Mesenchymal stem cell (in vitro differentiated cells and primary cell): ENCODE measurements around the gene MAT1A.
A peak's percentile ranks its signal among the peaks of the same experiment; 100 is the strongest.

ENCODE experiments used
- DNase-seq: peaks from one replicate; pipeline ENCODE4 v3.0.0-alpha.2; 2013
- H2AFZ ChIP-seq: one replicate; pipeline ENCODE4 v1.6.1; 2013; ENCODE audit warnings: low read depth, mild to moderate bottlenecking, control low read depth, inconsistent platforms, low read length, moderate library complexity
- H2AK5ac ChIP-seq: 2 replicates; pipeline ENCODE4 v1.6.1; 2013; ENCODE audit warnings: low read length, moderate library complexity, mild to moderate bottlenecking, inconsistent platforms; ENCODE audit not compliant: severe bottlenecking
- H2BK120ac ChIP-seq: one replicate; pipeline ENCODE4 v1.6.1; 2013; ENCODE audit warnings: low read depth, mild to moderate bottlenecking, inconsistent platforms, low read length, moderate library complexity
- H2BK12ac ChIP-seq, 2 experiments: one replicate each; pipeline ENCODE4 v1.6.1; 2013; ENCODE audit warnings: inconsistent platforms in 2 of 2, low read length in 2 of 2, mild to moderate bottlenecking in 2 of 2, moderate library complexity in 2 of 2, control low read depth in 1 of 2
- H2BK15ac ChIP-seq: one replicate; pipeline ENCODE4 v1.6.1; 2013; ENCODE audit warnings: mild to moderate bottlenecking, low read depth, inconsistent platforms; ENCODE audit not compliant: poor library complexity, severe bottlenecking
- H2BK5ac ChIP-seq: 2 replicates; pipeline ENCODE4 v1.6.1; 2013; ENCODE audit warnings: low read depth, mild to moderate bottlenecking, low read length, control low read depth, inconsistent platforms; ENCODE audit not compliant: poor library complexity, severe bottlenecking
- H3K14ac ChIP-seq, 2 experiments: one replicate each; pipeline ENCODE4 v1.6.1; 2013; ENCODE audit warnings: inconsistent platforms in 2 of 2, low read length in 2 of 2, control low read depth in 1 of 2, mild to moderate bottlenecking in 1 of 2, moderate library complexity in 1 of 2
- H3K18ac ChIP-seq, 2 experiments: one replicate each; pipeline ENCODE4 v1.6.1; 2013; ENCODE audit warnings: inconsistent platforms in 2 of 2, low read length in 2 of 2, control low read depth in 1 of 2, low read depth in 1 of 2, mild to moderate bottlenecking in 1 of 2
- H3K23ac ChIP-seq, 2 experiments: one replicate each; pipeline ENCODE4 v1.6.1; 2013; ENCODE audit warnings: inconsistent platforms in 2 of 2, low read length in 2 of 2, mild to moderate bottlenecking in 2 of 2, moderate library complexity in 2 of 2, control low read depth in 1 of 2
- H3K27ac ChIP-seq: 2 replicates; pipeline ENCODE4 v1.5.1; 2013; ENCODE audit warnings: mild to moderate bottlenecking, moderate library complexity, low read length, control low read depth, inconsistent platforms; ENCODE audit not compliant: poor library complexity, severe bottlenecking
- H3K27me3 ChIP-seq, 2 experiments: 2 replicates each; pipeline versions ENCODE4 v1.6.1 to v1.7.0; 2013; ENCODE audit warnings: low read length in 2 of 2, mild to moderate bottlenecking in 2 of 2, moderate library complexity in 2 of 2, control low read depth in 1 of 2, inconsistent platforms in 1 of 2; ENCODE audit not compliant: control insufficient read depth in 1 of 2, insufficient read depth in 1 of 2
- H3K36me3 ChIP-seq, 2 experiments: 2 replicates each; pipeline versions ENCODE4 v1.6.1 to v1.7.0; 2013; ENCODE audit warnings: low read length in 2 of 2, control low read depth in 1 of 2, inconsistent platforms in 1 of 2, low read depth in 1 of 2, mild to moderate bottlenecking in 1 of 2; ENCODE audit not compliant: insufficient read depth in 2 of 2, control insufficient read depth in 1 of 2
- H3K4ac ChIP-seq, 2 experiments: one replicate each; pipeline ENCODE4 v1.6.1; 2013; ENCODE audit warnings: inconsistent platforms in 2 of 2, low read length in 2 of 2, mild to moderate bottlenecking in 2 of 2, moderate library complexity in 2 of 2, control low read depth in 1 of 2, low read depth in 1 of 2
- H3K4me1 ChIP-seq: 2 replicates; pipeline ENCODE4 v1.6.1; 2013; ENCODE audit warnings: low read depth, low read length, control low read depth; ENCODE audit not compliant: control insufficient read depth, insufficient read depth
- H3K4me2 ChIP-seq: 2 replicates; pipeline ENCODE4 v1.6.1; 2013; ENCODE audit warnings: low read length, mild to moderate bottlenecking, inconsistent platforms; ENCODE audit not compliant: poor library complexity, severe bottlenecking
- H3K4me3 ChIP-seq, 2 experiments: 2 replicates each; pipeline versions ENCODE4 v1.5.1 to v1.7.0; 2013; ENCODE audit warnings: low read length in 2 of 2, mild to moderate bottlenecking in 2 of 2, control low read depth in 1 of 2, low read depth in 1 of 2; ENCODE audit not compliant: insufficient read depth in 1 of 2
- H3K79me1 ChIP-seq: replicated peaks from 2 replicates; pipeline ENCODE4 v1.6.1; 2013; ENCODE audit warnings: mild to moderate bottlenecking, control low read depth, low read length, inconsistent platforms; ENCODE audit not compliant: poor library complexity, severe bottlenecking
- H3K9ac ChIP-seq: 2 replicates; pipeline ENCODE4 v1.7.0; 2013; ENCODE audit warnings: mild to moderate bottlenecking, low read length, moderate library complexity
- H3K9me3 ChIP-seq: 2 replicates; pipeline ENCODE4 v1.7.0; 2013; ENCODE audit warnings: mild to moderate bottlenecking, low read length; ENCODE audit not compliant: control insufficient read depth
- H4K8ac ChIP-seq: one replicate; pipeline ENCODE4 v1.6.1; 2013; ENCODE audit warnings: inconsistent platforms, mild to moderate bottlenecking, low read length, moderate library complexity
- H4K91ac ChIP-seq: one replicate; pipeline ENCODE4 v1.6.1; 2013; ENCODE audit warnings: mild to moderate bottlenecking, low read length, inconsistent platforms
- WGBS: methylation state at CpG from one replicate; pipeline ENCODE4 v1.1.7; 2013; ENCODE audit warnings: mixed read lengths; 5-methylcytosine and 5-hydroxymethylcytosine counted together

MAT1A gene

GRCh38 chr10:80320377-80320776 lies 30.9 kb upstream of the MAT1A start:
- DNase-seq = no peak
- Histone ChIP-seq H2AFZ (no peak overlapping the region), H3K9ac (no peak overlapping the region), H3K4me2 (no peak overlapping the region), H2BK5ac (no peak overlapping the region), H3K36me3 (no peaks in the 10 kb centered on the region), H3K4me3 (no peak overlapping the region), H2BK15ac (no peak overlapping the region), H2BK120ac (no peak overlapping the region), H3K14ac (no peak overlapping the region), H3K18ac (no peak overlapping the region), H3K27ac (no peak overlapping the region), H3K79me1 (no peaks in the 10 kb centered on the region), H3K27me3 (peaks cover 5 to 11% of the 10 kb centered on the region in 2 experiments), H2AK5ac (no peak overlapping the region), H2BK12ac (no peak overlapping the region), H3K23ac (no peak overlapping the region), H4K8ac (no peak overlapping the region), H3K4ac (no peak overlapping the region), H3K4me1 (no peaks in the 10 kb centered on the region), H4K91ac (no peak overlapping the region), H3K9me3 (no peaks in the 10 kb centered on the region)

- no peak overlapping the region for H3K27ac ChIP-seq
- DNase-seq = no peak
- no peak overlapping the region for H3K4me3 ChIP-seq
- no peaks in the 10 kb centered on the region for H3K4me1 ChIP-seq
- H3K9me3 ChIP-seq = no peaks in the 10 kb centered on the region
- H3K23ac ChIP-seq = no peak overlapping the region
- no peak overlapping the region for H4K8ac ChIP-seq
- H4K91ac ChIP-seq = no peak overlapping the region
- H2AFZ ChIP-seq = no peak overlapping the region
- H3K9ac ChIP-seq = no peak overlapping the region
- 88% methylated on average over 2 of the region's 2 CpGs for WGBS
- no peak overlapping the region for H2BK15ac ChIP-seq
- peaks cover 5 to 6% of the 10 kb centered on the region in 2 experiments for H3K27me3 ChIP-seq
- no peaks in the 10 kb centered on the region for H3K36me3 ChIP-seq
- no peak overlapping the region for H3K4ac ChIP-seq
- no peak overlapping the region for H2AK5ac ChIP-seq
- peak overlapping the region in 1 of 2 experiments; percentile 36 for H3K14ac ChIP-seq
- H2BK120ac ChIP-seq = no peak overlapping the region
- no peaks in the 10 kb centered on the region for H3K79me1 ChIP-seq
- H2BK5ac ChIP-seq = no peak overlapping the region
- H3K4me2 ChIP-seq = no peak overlapping the region
- no peak overlapping the region for H3K18ac ChIP-seq
- H2BK12ac ChIP-seq = no peak overlapping the region
Observed at GRCh38 chr10:80319725-80320290, 30.4 kb upstream of the MAT1A start.

- H2BK5ac ChIP-seq = no peak overlapping the region
- H4K91ac ChIP-seq = no peak overlapping the region
- H3K9me3 ChIP-seq = no peaks in the 10 kb centered on the region
- no peak overlapping the region for H3K18ac ChIP-seq
- H3K23ac ChIP-seq = no peak overlapping the region
- 100% methylated on average over 1 of the region's 2 CpGs for WGBS
- no peak overlapping the region for H3K27ac ChIP-seq
- no peak overlapping the region for H3K9ac ChIP-seq
- no peak overlapping the region for H2BK12ac ChIP-seq
- H4K8ac ChIP-seq = no peak overlapping the region
- no peaks in the 10 kb centered on the region for H3K4me1 ChIP-seq
- no peaks in the 10 kb centered on the region for H3K79me1 ChIP-seq
- DNase-seq = no peak
- no peaks in the 10 kb centered on the region for H3K36me3 ChIP-seq
- no peak overlapping the region for H2AK5ac ChIP-seq
- no peak overlapping the region for H2BK15ac ChIP-seq
- H3K4me2 ChIP-seq = no peak overlapping the region
- no peak overlapping the region for H2BK120ac ChIP-seq
- H3K4ac ChIP-seq = no peak overlapping the region
- no peak overlapping the region for H3K4me3 ChIP-seq
- no peak overlapping the region for H2AFZ ChIP-seq
- no peak overlapping the region for H3K14ac ChIP-seq
- peaks cover 5% of the 10 kb centered on the region in 2 experiments for H3K27me3 ChIP-seq
Observed at GRCh38 chr10:80319318-80319717, 29.9 kb upstream of the MAT1A start.

- no peak overlapping the region for H3K18ac ChIP-seq
- H2BK15ac ChIP-seq = no peak overlapping the region
- H3K4me2 ChIP-seq = no peak overlapping the region
- H3K9me3 ChIP-seq = no peaks in the 10 kb centered on the region
- no peak overlapping the region for H3K4me3 ChIP-seq
- H2BK120ac ChIP-seq = no peak overlapping the region
- no peak overlapping the region for H2BK5ac ChIP-seq
- H3K4me1 ChIP-seq = no peaks in the 10 kb centered on the region
- peaks cover 5% of the 10 kb centered on the region in 2 experiments for H3K27me3 ChIP-seq
- no peak overlapping the region for H3K4ac ChIP-seq
- H2AFZ ChIP-seq = no peak overlapping the region
- no peak overlapping the region for H3K14ac ChIP-seq
- DNase-seq = no peak
- no peaks in the 10 kb centered on the region for H3K79me1 ChIP-seq
- no peaks in the 10 kb centered on the region for H3K36me3 ChIP-seq
- no peak overlapping the region for H3K23ac ChIP-seq
- H3K9ac ChIP-seq = no peak overlapping the region
- no peak overlapping the region for H4K91ac ChIP-seq
- no peak overlapping the region for H2AK5ac ChIP-seq
- no peak overlapping the region for H2BK12ac ChIP-seq
- H4K8ac ChIP-seq = no peak overlapping the region
- H3K27ac ChIP-seq = no peak overlapping the region
Observed at GRCh38 chr10:80318742-80319141, 29.3 kb upstream of the MAT1A start.
